ENCODE data around the gene DIP2C. TPM values are rescaled to one million over a fixed set of nuclear protein-coding genes. Genes with fewer than 3 reads are reported as not detected.

Gene DIP2C
- total and polyA plus RNA-seq, 2 donors from 2014 or later, result 6.2 to 22.6 TPM

GRCh38 chr10:459743-460142 is 229.7 kb downstream of the DIP2C start:
- no peak overlapping the region for H3K9ac ChIP-seq (ENCODE audit: low read length in 3 of 3)
- no peaks in the 10 kb centered on the region for H3K9me3 ChIP-seq (ENCODE audit: control insufficient read depth in 2 of 3, insufficient read depth in 1 of 3, low read length in 3 of 3)
- DNase-seq, result no peak
- peaks cover 0 to 14% (median 12%) of the 10 kb centered on the region in 3 donors for H3K4me1 ChIP-seq (ENCODE audit: control insufficient read depth in 2 of 3, insufficient read depth in 2 of 3, low read depth in 1 of 3, low read length in 3 of 3)
- no peak for FAIRE-seq
- no peak for TF ChIP-seq CTCF (IDR thresholded peaks at IDR 0.05; ENCODE audit: borderline replicate concordance, extremely low read depth, insufficient read depth)
- H3K4me3 ChIP-seq (ENCODE audit: low read length in 3 of 3), result no peak overlapping the region
- H3K27ac ChIP-seq (ENCODE audit: low read depth in 2 of 2, low read length in 2 of 2), result peak overlapping the region in 1 of 2 donors; percentile 36
- intact Hi-C loops (cut with DNase I), result no loop called here
- H3K36me3 ChIP-seq (ENCODE audit: control insufficient read depth in 2 of 3, insufficient read depth in 3 of 3, low read length in 3 of 3), result no peaks in the 10 kb centered on the region
- H3K27me3 ChIP-seq (ENCODE audit: control insufficient read depth, insufficient read depth, low read length), result no peaks in the 10 kb centered on the region

GRCh38 chr10:458421-458851 is 231.0 kb downstream of the DIP2C start:
- intact Hi-C loops (cut with DNase I), result no loop called here
- Histone ChIP-seq H3K4me3 (ENCODE audit: low read length in 3 of 3) (no peak overlapping the region), H3K4me1 (ENCODE audit: control insufficient read depth in 2 of 3, insufficient read depth in 2 of 3, low read depth in 1 of 3, low read length in 3 of 3) (peaks cover 0 to 14% (median 12%) of the 10 kb centered on the region in 3 donors), H3K27ac (ENCODE audit: low read depth in 2 of 2, low read length in 2 of 2) (peak overlapping the region; percentile 60 to 65), H3K9ac (ENCODE audit: low read length in 3 of 3) (no peak overlapping the region), H3K9me3 (ENCODE audit: control insufficient read depth in 2 of 3, insufficient read depth in 1 of 3, low read length in 3 of 3) (no peaks in the 10 kb centered on the region), H3K36me3 (ENCODE audit: control insufficient read depth in 2 of 3, insufficient read depth in 3 of 3, low read length in 3 of 3) (no peaks in the 10 kb centered on the region), H3K27me3 (ENCODE audit: control insufficient read depth, insufficient read depth, low read length) (no peaks in the 10 kb centered on the region)
- FAIRE-seq (no peak), DNase-seq (peak; percentile 83 to 96 (median 95))
- TF ChIP-seq CTCF (IDR thresholded peaks at IDR 0.05; ENCODE audit: borderline replicate concordance, extremely low read depth, insufficient read depth), result no peak

- Histone ChIP-seq H3K27me3 (ENCODE audit: control insufficient read depth, insufficient read depth, low read length) (no peaks in the 10 kb centered on the region), H3K4me1 (ENCODE audit: control insufficient read depth in 2 of 3, insufficient read depth in 2 of 3, low read depth in 1 of 3, low read length in 3 of 3) (peaks cover 0 to 14% (median 12%) of the 10 kb centered on the region in 3 donors), H3K4me3 (ENCODE audit: low read length in 3 of 3) (no peak overlapping the region), H3K9me3 (ENCODE audit: control insufficient read depth in 2 of 3, insufficient read depth in 1 of 3, low read length in 3 of 3) (no peaks in the 10 kb centered on the region), H3K36me3 (ENCODE audit: control insufficient read depth in 2 of 3, insufficient read depth in 3 of 3, low read length in 3 of 3) (no peaks in the 10 kb centered on the region), H3K27ac (ENCODE audit: low read depth in 2 of 2, low read length in 2 of 2) (no peak overlapping the region), H3K9ac (ENCODE audit: low read length in 3 of 3) (no peak overlapping the region)
- FAIRE-seq (no peak), DNase-seq (no peak)
- no peak for TF ChIP-seq CTCF (IDR thresholded peaks at IDR 0.05; ENCODE audit: borderline replicate concordance, extremely low read depth, insufficient read depth)
- intact Hi-C loops (cut with DNase I), result no loop called here
Measured at GRCh38 chr10:456486-456885, 233.0 kb downstream of the DIP2C start.

GRCh38 chr10:454860-455259 is 234.6 kb downstream of the DIP2C start:
- Histone ChIP-seq H3K27ac (ENCODE audit: low read depth in 2 of 2, low read length in 2 of 2) (no peak overlapping the region), H3K27me3 (ENCODE audit: control insufficient read depth, insufficient read depth, low read length) (no peaks in the 10 kb centered on the region), H3K36me3 (ENCODE audit: control insufficient read depth in 2 of 3, insufficient read depth in 3 of 3, low read length in 3 of 3) (no peaks in the 10 kb centered on the region), H3K4me3 (ENCODE audit: low read length in 3 of 3) (no peak overlapping the region), H3K9me3 (ENCODE audit: control insufficient read depth in 2 of 3, insufficient read depth in 1 of 3, low read length in 3 of 3) (no peaks in the 10 kb centered on the region), H3K9ac (ENCODE audit: low read length in 3 of 3) (no peak overlapping the region), H3K4me1 (ENCODE audit: control insufficient read depth in 2 of 3, insufficient read depth in 2 of 3, low read depth in 1 of 3, low read length in 3 of 3) (peaks cover 0 to 21% (median 6%) of the 10 kb centered on the region in 3 donors)
- no peak for TF ChIP-seq CTCF (IDR thresholded peaks at IDR 0.05; ENCODE audit: borderline replicate concordance, extremely low read depth, insufficient read depth)
- intact Hi-C loops (cut with DNase I), result no loop called here
- FAIRE-seq, result no peak
- peak in 1 of 5 donors; percentile 82 for DNase-seq

All from kidney (tissue), 14 donors.